PC-9 (cell line): Measurements from ENCODE around the gene ACO1. TPM values are rescaled to one million over a fixed set of nuclear protein-coding genes. Genes with fewer than 3 reads are reported as not detected.

Source experiments
- Bru-seq: library from RNA; stranded (reverse); fragments of 400-500 nt; gene quantifications from one replicate; lab custom pipeline; 2021; lab: Mats Ljungman, UMichigan
- BruChase-seq, 2 experiments: library from RNA; stranded (reverse); fragments of 400-500 nt; gene quantifications; one replicate each; lab custom pipeline; 2021; lab: Mats Ljungman, UMichigan
- BruUV-seq: library from RNA; stranded (reverse); fragments of 400-500 nt; replicated peaks from 2 replicates; lab custom pipeline; 2021; lab: Mats Ljungman, UMichigan
- CTCF ChIA-PET: fragments of 300-600 bp; sonication (Branson Sonifier 250); formaldehyde crosslinking; loops from one replicate; lab custom pipeline; 2022; ENCODE audit warnings: antibody characterized with exemption; lab: Charles Lee
- POLR2A ChIA-PET: fragments of 300-600 bp; sonication (Branson Sonifier 250); formaldehyde crosslinking; loops from one replicate; lab custom pipeline; 2022; ENCODE audit warnings: antibody characterized with exemption; ENCODE audit not compliant: unreplicated experiment; lab: Charles Lee
- DNase-seq, 2 experiments: peaks; one replicate each; pipeline versions ENCODE4 v3.0.0 to v3.0.0-alpha.2; 2015 to 2022; ENCODE audit warnings: mixed read lengths in 1 of 2
- H2AFZ ChIP-seq: fragments of 200-600 bp; sonication (generic); 2 replicates; pipeline ENCODE4 v1.8.1; 2017; ENCODE audit warnings: antibody characterized with exemption
- H3F3A ChIP-seq: fragments of 200-600 bp; sonication (generic); 2 replicates; pipeline ENCODE4 v1.8.1; 2017; ENCODE audit warnings: antibody characterized with exemption, mild to moderate bottlenecking, low read depth; ENCODE audit not compliant: insufficient read depth
- H3K27ac ChIP-seq: fragments of 200-600 bp; sonication (generic); 2 replicates; pipeline ENCODE4 v1.6.1; 2016; ENCODE audit warnings: mixed run types
- H3K27me3 ChIP-seq: fragments of 200-600 bp; sonication (generic); 2 replicates; pipeline ENCODE4 v1.6.1; 2016; ENCODE audit warnings: low read depth, mixed run types; ENCODE audit not compliant: insufficient read depth
- H3K36me3 ChIP-seq: fragments of 200-600 bp; sonication (generic); 2 replicates; pipeline ENCODE4 v1.6.1; 2016; ENCODE audit warnings: low read depth, mixed run types
- H3K4me1 ChIP-seq: fragments of 200-600 bp; sonication (generic); replicated peaks from 2 replicates; pipeline ENCODE4 v1.6.1; 2016; ENCODE audit warnings: mixed run types; ENCODE audit not compliant: insufficient read depth
- H3K4me2 ChIP-seq: fragments of 200-600 bp; sonication (generic); 2 replicates; pipeline ENCODE4 v1.6.1; 2017; ENCODE audit warnings: mixed run types
- H3K4me3 ChIP-seq: fragments of 200-600 bp; sonication (generic); 2 replicates; pipeline ENCODE4 v1.6.1; 2016; ENCODE audit warnings: mixed run types
- H3K79me2 ChIP-seq: fragments of 200-600 bp; sonication (generic); 2 replicates; pipeline ENCODE4 v1.6.1; 2017; ENCODE audit warnings: low read depth, mixed run types
- H3K9me2 ChIP-seq: fragments of 200-600 bp; sonication (generic); 2 replicates; pipeline ENCODE4 v1.8.1; 2017; ENCODE audit warnings: mild to moderate bottlenecking; ENCODE audit not compliant: insufficient read depth
- H3K9me3 ChIP-seq: fragments of 200-600 bp; sonication (generic); 2 replicates; pipeline ENCODE4 v1.8.1; 2016; ENCODE audit warnings: low read depth; ENCODE audit not compliant: insufficient read depth
- H4K20me1 ChIP-seq: fragments of 200-600 bp; sonication (generic); 2 replicates; pipeline ENCODE4 v1.8.1; 2017; ENCODE audit not compliant: insufficient read depth
- EZH2 ChIP-seq: fragments of 200-600 bp; sonication (generic); IDR thresholded peaks from 2 replicates; pipeline ENCODE4 v1.8.0; 2017; ENCODE audit warnings: antibody characterized with exemption, low read depth
- intact Hi-C: fragments of 100-400 bp; cut with micrococcal nuclease; formaldehyde crosslinking; loops from one replicate; pipeline ENCODE4 v1.10.0; 2022; ENCODE audit not compliant: unreplicated experiment
- long read RNA-seq: library from polyadenylated mRNA; stranded (forward); transcript quantifications from one replicate; pipeline ENCODE4 v2.0.0, GENCODE V29; 2022
- total RNA-seq: library from RNA; stranded (reverse); gene quantifications from 2 replicates; pipeline ENCODE4 v1.2.3, GENCODE V29; 2021
- TF ChIP-seq, protein P1 (sequence below): fragments of 200-600 bp; sonication (generic); conservative IDR thresholded peaks from 2 replicates; pipeline ENCODE4 v1.6.1; 2017; ENCODE audit warnings: mixed run types, antibody characterized with exemption, mild to moderate bottlenecking, moderate library complexity

ACO1 gene
- total RNA-seq (26.1 and 30.2 TPM in 2 replicates), Bru-seq, nascent RNA (percentile 62 among the genes with signal in this experiment), BruChase-seq, experiment 1, labeled RNA remaining after a 2-hour chase (percentile 59 among the genes with signal in this experiment), BruChase-seq, experiment 2, labeled RNA remaining after a 6-hour chase (percentile 66 among the genes with signal in this experiment)
- long read RNA-seq, full-length matches to known transcripts = 98 of 108 reads
- long read RNA-seq, partial matches to known transcripts = 7 of 108 reads
- long read RNA-seq, other reads (novel, unspliced or antisense) = 3 of 108 reads

DNA sequence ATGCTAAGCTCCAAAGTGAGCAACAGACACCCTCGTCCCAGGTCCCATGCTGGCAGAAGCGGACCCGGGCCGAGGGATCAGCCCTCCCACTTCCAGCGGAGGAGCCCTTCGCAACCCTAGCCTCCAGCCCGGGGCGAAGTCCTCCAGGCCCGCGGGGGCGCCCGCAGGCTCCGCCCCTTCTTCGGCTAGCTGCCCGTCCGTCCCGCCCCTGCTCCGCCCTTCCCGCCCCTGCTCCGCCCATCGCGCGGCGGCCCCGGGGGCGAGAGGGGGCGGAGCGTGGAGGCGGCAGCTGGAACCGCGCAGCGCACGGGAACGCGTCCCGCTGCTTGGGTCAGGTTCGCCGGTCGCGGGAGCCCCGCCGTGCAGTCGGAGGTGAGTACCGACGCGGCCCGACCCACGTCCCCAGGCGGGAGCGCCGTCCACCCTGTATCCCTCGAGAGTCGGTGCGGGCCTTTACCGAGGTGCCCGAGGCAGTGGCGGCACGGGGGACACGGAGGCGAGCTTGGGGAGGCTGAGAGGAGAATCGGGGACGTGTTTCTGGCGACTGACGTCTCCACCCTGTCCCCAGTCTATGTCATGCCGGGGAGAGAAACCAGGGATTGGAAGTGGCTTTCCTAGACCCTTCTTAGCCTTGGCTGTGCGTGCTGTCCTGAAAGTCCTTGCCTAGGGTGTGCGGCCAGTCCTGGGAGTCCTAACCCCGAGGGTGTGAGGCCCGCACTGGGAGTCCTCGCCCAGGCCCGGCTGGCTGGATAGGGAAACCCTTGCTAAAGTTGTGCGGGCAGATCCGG, at the start of gene ACO1:
ACO1 (plus strand) TSS at position 280 of the 788 bp plus-strand sequence. CDS start 20,864 bp downstream, outside the sequence.
- intact Hi-C loops = loop anchor here (1.0 to 2.0 kb wide), 3 partner anchors 46 to 188 kb away; partner anchors contain the start of gene RIGI
- peak; percentile 62 to 87 for DNase-seq
- POLR2A ChIA-PET = interaction anchor here (0.5 to 0.7 kb wide), 5 partner anchors 47 to 699 kb away, joined by 3 to 6 read pairs (median 4); no protein-coding TSS in a partner anchor
- Histone ChIP-seq H3K4me2 (peak within 1 kb of the TSS; percentile 85), H4K20me1 (no peaks in the 10 kb centered on the region), H3K9me2 (no peaks in the 10 kb centered on the region), H3K4me3 (peak within 1 kb of the TSS; percentile 84), H2AFZ (peak within 1 kb of the TSS; percentile 93), H3K4me1 (no peaks in the 10 kb centered on the region), H3K27ac (no peak within 1 kb of the TSS), H3K36me3 (no peaks in the 10 kb centered on the region), H3K79me2 (no peaks in the 10 kb centered on the region), H3F3A (no peaks in the 10 kb centered on the region), H3K9me3 (no peaks in the 10 kb centered on the region), H3K27me3 (no peaks in the 10 kb centered on the region)
- TF ChIP-seq EZH2 = no peak
- TF ChIP-seq, protein P1, sequence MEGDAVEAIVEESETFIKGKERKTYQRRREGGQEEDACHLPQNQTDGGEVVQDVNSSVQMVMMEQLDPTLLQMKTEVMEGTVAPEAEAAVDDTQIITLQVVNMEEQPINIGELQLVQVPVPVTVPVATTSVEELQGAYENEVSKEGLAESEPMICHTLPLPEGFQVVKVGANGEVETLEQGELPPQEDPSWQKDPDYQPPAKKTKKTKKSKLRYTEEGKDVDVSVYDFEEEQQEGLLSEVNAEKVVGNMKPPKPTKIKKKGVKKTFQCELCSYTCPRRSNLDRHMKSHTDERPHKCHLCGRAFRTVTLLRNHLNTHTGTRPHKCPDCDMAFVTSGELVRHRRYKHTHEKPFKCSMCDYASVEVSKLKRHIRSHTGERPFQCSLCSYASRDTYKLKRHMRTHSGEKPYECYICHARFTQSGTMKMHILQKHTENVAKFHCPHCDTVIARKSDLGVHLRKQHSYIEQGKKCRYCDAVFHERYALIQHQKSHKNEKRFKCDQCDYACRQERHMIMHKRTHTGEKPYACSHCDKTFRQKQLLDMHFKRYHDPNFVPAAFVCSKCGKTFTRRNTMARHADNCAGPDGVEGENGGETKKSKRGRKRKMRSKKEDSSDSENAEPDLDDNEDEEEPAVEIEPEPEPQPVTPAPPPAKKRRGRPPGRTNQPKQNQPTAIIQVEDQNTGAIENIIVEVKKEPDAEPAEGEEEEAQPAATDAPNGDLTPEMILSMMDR = no peak
- no TSS peak for BruUV-seq
- CTCF ChIA-PET = interaction anchor here (0.6 to 1.2 kb wide), 4 partner anchors 44 to 188 kb away, joined by 3 to 6 read pairs (median 3); partner anchors contain the start of gene RIGI

DNA sequence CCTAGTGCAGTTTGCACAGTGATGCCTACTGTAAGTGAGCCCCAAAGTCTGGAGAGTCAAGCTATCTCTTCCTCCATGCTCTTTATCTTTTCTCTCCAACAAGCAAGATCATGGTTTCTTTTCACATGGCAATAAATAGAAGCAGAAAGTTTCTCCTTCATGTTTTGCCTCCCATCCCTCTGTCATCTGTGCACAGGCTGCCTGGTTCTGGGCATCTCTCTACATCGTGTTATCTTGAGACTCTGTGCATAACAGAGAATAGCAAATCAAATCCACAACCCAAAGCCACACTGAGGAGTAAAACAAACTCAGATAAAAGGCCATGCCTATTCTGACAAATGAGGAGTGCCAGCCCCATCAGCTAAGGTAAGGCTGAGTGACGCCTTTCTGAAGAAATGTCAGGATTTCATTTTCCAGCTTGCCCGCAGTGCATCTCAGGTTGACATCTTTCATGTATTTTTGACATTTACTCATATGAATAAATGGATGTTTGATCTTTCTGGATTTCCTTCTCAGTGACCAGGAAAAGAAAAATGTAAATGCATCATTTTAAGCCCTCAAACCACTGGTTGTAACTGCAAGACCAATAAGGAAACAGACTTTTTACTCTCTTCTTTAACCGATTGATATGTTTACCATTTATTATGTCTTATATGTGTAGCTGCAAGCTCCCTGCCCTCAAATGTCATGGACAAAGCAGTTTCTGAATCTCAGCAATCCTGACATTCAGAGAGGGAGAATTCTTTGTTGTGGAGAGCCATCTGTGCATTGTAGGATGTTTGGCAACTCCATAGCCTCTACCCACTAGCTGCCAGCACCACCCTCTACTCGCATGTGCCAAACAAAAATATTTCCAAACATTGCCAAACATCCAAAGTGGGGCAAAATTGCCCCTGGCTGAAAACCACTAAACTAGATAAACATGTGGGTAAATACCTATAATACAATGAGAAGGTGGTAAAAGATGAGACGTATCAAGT, 49.2 kb upstream of the ACO1 start:
- Histone ChIP-seq H2AFZ (no peak overlapping the region), H3K9me3 (no peaks in the 10 kb centered on the region), H3K4me1 (0 out of 2 replicates have a peak, but pooled peaks cover 4% of the 10 kb centered on the region), H3F3A (no peaks in the 10 kb centered on the region), H3K4me3 (no peak overlapping the region), H3K27ac (no peak overlapping the region), H3K4me2 (no peak overlapping the region), H4K20me1 (no peaks in the 10 kb centered on the region), H3K36me3 (no peaks in the 10 kb centered on the region), H3K27me3 (no peaks in the 10 kb centered on the region), H3K79me2 (no peaks in the 10 kb centered on the region), H3K9me2 (no peaks in the 10 kb centered on the region)
- DNase-seq = no peak
- POLR2A ChIA-PET = no interaction called here
- CTCF ChIA-PET = no interaction called here
- TF ChIP-seq, protein P1 = no peak
- no peak for TF ChIP-seq EZH2
- intact Hi-C loops = no loop called here
- no TSS peak for BruUV-seq
